Caco-2 (cell line): ENCODE data around the gene ELN. TPM values are rescaled to one million over a fixed set of nuclear protein-coding genes. Genes with fewer than 3 reads are reported as not detected.

Experiments used
- BruUV-seq: library from RNA; stranded (reverse); fragments of 400-500 nt; replicated peaks from 2 replicates; lab custom pipeline; 2021; lab: Mats Ljungman, UMichigan
- CTCF ChIA-PET: fragments of 300-600 bp; sonication (Branson Sonifier 250); formaldehyde crosslinking; loops from one replicate; lab custom pipeline; 2022; ENCODE audit warnings: antibody characterized with exemption; lab: Charles Lee
- POLR2A ChIA-PET: fragments of 300-600 bp; sonication (Branson Sonifier 250); formaldehyde crosslinking; loops from one replicate; lab custom pipeline; 2022; ENCODE audit warnings: antibody characterized with exemption; lab: Charles Lee
- DNase-seq, 2 experiments: peaks; one replicate each; pipeline versions ENCODE4 v3.0.0 to v3.0.0-alpha.2; 2020 to 2022
- H3K27me3 ChIP-seq: replicated peaks from 2 replicates; pipeline ENCODE4 v1.6.0; 2011; ENCODE audit warnings: low read length; ENCODE audit not compliant: control insufficient read depth, insufficient read depth
- H3K36me3 ChIP-seq: 2 replicates; pipeline ENCODE4 v1.5.1; 2011; ENCODE audit warnings: low read length; ENCODE audit not compliant: control insufficient read depth, insufficient read depth
- H3K4me1 ChIP-seq: fragments of 250-450 bp; sonication (Bioruptor Pico); 2 replicates; pipeline ENCODE4 v1.5.1; 2020; ENCODE audit warnings: mild to moderate bottlenecking
- H3K4me3 ChIP-seq: 2 replicates; pipeline ENCODE4 v1.5.1; 2011; ENCODE audit warnings: low read depth, mild to moderate bottlenecking, control low read depth, low read length
- H3K9me3 ChIP-seq: fragments of 250-450 bp; sonication (Bioruptor Pico); 2 replicates; pipeline ENCODE4 v1.5.1; 2020; ENCODE audit warnings: mild to moderate bottlenecking, moderate library complexity
- H3K27ac Mint-ChIP-seq: one replicate; pipeline ENCODE4 v1.8.0; 2022; ENCODE audit warnings: mixed read lengths; ENCODE audit not compliant: unreplicated experiment
- H3K27me3 Mint-ChIP-seq: one replicate; pipeline ENCODE4 v1.8.0; 2022; ENCODE audit warnings: mixed read lengths; ENCODE audit not compliant: insufficient read depth, unreplicated experiment
- H3K36me3 Mint-ChIP-seq: one replicate; pipeline ENCODE4 v1.8.0; 2022; ENCODE audit warnings: mild to moderate bottlenecking, mixed read lengths; ENCODE audit not compliant: insufficient read depth, unreplicated experiment
- H3K4me1 Mint-ChIP-seq: one replicate; pipeline ENCODE4 v1.8.0; 2022; ENCODE audit warnings: low read depth, mixed read lengths; ENCODE audit not compliant: unreplicated experiment
- H3K4me3 Mint-ChIP-seq: one replicate; pipeline ENCODE4 v1.8.0; 2022; ENCODE audit warnings: mild to moderate bottlenecking, moderate library complexity, mixed read lengths; ENCODE audit not compliant: unreplicated experiment
- H3K9me3 Mint-ChIP-seq: one replicate; pipeline ENCODE4 v1.8.0; 2022; ENCODE audit warnings: mixed read lengths; ENCODE audit not compliant: unreplicated experiment
- CTCF ChIP-seq, 2 experiments: fragments of 200-600 bp in 1 of 2; IDR thresholded peaks; 1 replicate in 1 of 2; 2 replicates in 1 of 2; pipeline versions ENCODE4 v1.5.1 to v1.8.0; 2011 to 2022; ENCODE audit warnings: antibody characterized with exemption in 1 of 2, control low read depth in 1 of 2, inconsistent platforms in 1 of 2, low read depth in 1 of 2, low read length in 1 of 2, mild to moderate bottlenecking in 1 of 2, moderate library complexity in 1 of 2; ENCODE audit not compliant: insufficient read depth in 1 of 2, severe bottlenecking in 1 of 2, unreplicated experiment in 1 of 2
- intact Hi-C: fragments of 100-400 bp; cut with micrococcal nuclease; formaldehyde crosslinking; loops from one replicate; pipeline ENCODE4 v1.10.0; 2022; ENCODE audit not compliant: unreplicated experiment
- total RNA-seq: library from RNA; stranded (reverse); gene quantifications from 2 replicates; pipeline ENCODE4 v1.2.3, GENCODE V29; 2022

The ELN gene
- total RNA-seq, 1 experiment from 2014 or later = not detected

GRCh38 chr7:73999664-74000435 is 28.1 kb upstream of the ELN start:
- no peaks in the 10 kb centered on the region for H3K36me3 Mint-ChIP-seq
- H3K27ac Mint-ChIP-seq = no peak overlapping the region
- ChIA-PET CTCF (interaction anchor here (0.7 to 1.5 kb wide), 2 partner anchors 27 to 76 kb away, joined by 5 to 6 read pairs; no protein-coding TSS in a partner anchor), POLR2A (no interaction called here)
- BruUV-seq = no TSS peak
- H3K4me1 ChIP-seq = no peaks in the 10 kb centered on the region
- peaks cover 12% of the 10 kb centered on the region for H3K9me3 Mint-ChIP-seq
- H3K27me3 Mint-ChIP-seq = no peaks in the 10 kb centered on the region
- H3K27me3 ChIP-seq = no peaks in the 10 kb centered on the region
- no peak overlapping the region for H3K4me3 Mint-ChIP-seq
- intact Hi-C loops = no loop called here
- no peak for DNase-seq
- H3K4me1 Mint-ChIP-seq = no peaks in the 10 kb centered on the region
- H3K36me3 ChIP-seq = no peaks in the 10 kb centered on the region
- no peak for TF ChIP-seq CTCF (IDR thresholded peaks at IDR 0.05; ENCODE audit: insufficient read depth in 1 of 2, low read depth in 1 of 2, low read length in 1 of 2, severe bottlenecking in 1 of 2, unreplicated experiment in 1 of 2)
- H3K9me3 ChIP-seq = no peaks in the 10 kb centered on the region
- no peak overlapping the region for H3K4me3 ChIP-seq

- CTCF ChIA-PET = no interaction called here
Observed at GRCh38 chr7:74000489-74001149, 27.4 kb upstream of the ELN start.

GRCh38 chr7:74001150-74001494 is 26.9 kb upstream of the ELN start:
- Mint-ChIP-seq H3K36me3 (no peaks in the 10 kb centered on the region), H3K4me3 (no peak overlapping the region), H3K4me1 (no peaks in the 10 kb centered on the region), H3K9me3 (no peaks in the 10 kb centered on the region), H3K27ac (no peak overlapping the region), H3K27me3 (peaks cover 3% of the 10 kb centered on the region)
- ChIA-PET POLR2A (no interaction called here), CTCF (no interaction called here)
- Histone ChIP-seq H3K9me3 (no peaks in the 10 kb centered on the region), H3K27me3 (no peaks in the 10 kb centered on the region), H3K4me3 (no peak overlapping the region), H3K4me1 (no peaks in the 10 kb centered on the region), H3K36me3 (no peaks in the 10 kb centered on the region)
- intact Hi-C loops = no loop called here
- no TSS peak for BruUV-seq
- no peak for TF ChIP-seq CTCF (IDR thresholded peaks at IDR 0.05; ENCODE audit: insufficient read depth in 1 of 2, low read depth in 1 of 2, low read length in 1 of 2, severe bottlenecking in 1 of 2, unreplicated experiment in 1 of 2)
- no peak for DNase-seq

More at GRCh38 chr7:74000489-74001149, 27.4 kb upstream of the ELN start:
- no TSS peak for BruUV-seq
- TF ChIP-seq CTCF (IDR thresholded peaks at IDR 0.05; ENCODE audit: insufficient read depth in 1 of 2, low read depth in 1 of 2, low read length in 1 of 2, severe bottlenecking in 1 of 2, unreplicated experiment in 1 of 2) = no peak
- intact Hi-C loops = no loop called here
- no peak overlapping the region for H3K27ac Mint-ChIP-seq
- no peaks in the 10 kb centered on the region for H3K36me3 ChIP-seq
- no peak overlapping the region for H3K4me3 ChIP-seq
- no peaks in the 10 kb centered on the region for H3K27me3 ChIP-seq
- H3K27me3 Mint-ChIP-seq = peaks cover under 1% of the 10 kb centered on the region
- no peaks in the 10 kb centered on the region for H3K4me1 Mint-ChIP-seq
- no peak for DNase-seq
- no peaks in the 10 kb centered on the region for H3K9me3 ChIP-seq
- POLR2A ChIA-PET = no interaction called here
- no peak overlapping the region for H3K4me3 Mint-ChIP-seq
- peaks cover 4% of the 10 kb centered on the region for H3K9me3 Mint-ChIP-seq
- H3K36me3 Mint-ChIP-seq = no peaks in the 10 kb centered on the region
- H3K4me1 ChIP-seq = no peaks in the 10 kb centered on the region
